ENCODE data around the gene RNF224. TPM values are rescaled to one million over a fixed set of nuclear protein-coding genes. Genes with fewer than 3 reads are reported as not detected.

RNF224 gene
- total and polyA plus RNA-seq, 2 of the 13 experiments (the other 11 are each of a cell fraction or from before 2014, with no cell fraction given), result 0.09 TPM; not detected in 1

GRCh38 chr9:137255448-137256114 is 28.3 kb downstream of the RNF224 start (continued):
- no peak for TF ChIP-seq THAP9 (CRISPR knock-in tag; IDR thresholded peaks at IDR 0.05; ENCODE audit: borderline replicate concordance)
- TF ChIP-seq ZBTB4 (CRISPR knock-in tag; IDR thresholded peaks at IDR 0.05; ENCODE audit: borderline replicate concordance), result no peak
- peak; percentile 38; the same call in 1 of the 2 replicates for TF ChIP-seq ZNF788 (CRISPR knock-in tag; IDR thresholded peaks at IDR 0.05; ENCODE audit: borderline replicate concordance)
- 0 out of 2 replicates have a peak, but pooled peaks have one; percentile 21 for TF ChIP-seq MEF2D (CRISPR knock-in tag; IDR thresholded peaks at IDR 0.05)
- TF ChIP-seq ZNF704 (CRISPR knock-in tag; IDR thresholded peaks at IDR 0.05; ENCODE audit: borderline replicate concordance), result no peak
- 0 out of 2 replicates have a peak, but pooled peaks have one; percentile 17 for TF ChIP-seq KLF6 (CRISPR knock-in tag; IDR thresholded peaks at IDR 0.05)
- no peak for TF ChIP-seq ZNF629 (CRISPR knock-in tag; conservative IDR thresholded peaks at IDR 0.05)
- no peak for TF ChIP-seq NFE2 (CRISPR knock-in tag; IDR thresholded peaks at IDR 0.05)
- TF ChIP-seq ZSCAN25 (CRISPR knock-in tag; IDR thresholded peaks at IDR 0.05), result no peak
- no peak for TF ChIP-seq BCL6 (CRISPR knock-in tag; IDR thresholded peaks at IDR 0.05)
- no peak for TF ChIP-seq RFX1 (IDR thresholded peaks at IDR 0.05)
- peak; percentile 28 for TF ChIP-seq RBM39 (IDR thresholded peaks at IDR 0.05; ENCODE audit: low read depth, low read length, poor library complexity, severe bottlenecking)
- no peak for TF ChIP-seq HES4 (CRISPR knock-in tag; IDR thresholded peaks at IDR 0.05; ENCODE audit: borderline replicate concordance)
- peak; percentile 95 for TF ChIP-seq KDM5A (IDR thresholded peaks at IDR 0.05; ENCODE audit: borderline replicate concordance, low read length)
- TF ChIP-seq ZNF773 (CRISPR knock-in tag; IDR thresholded peaks at IDR 0.05; ENCODE audit: borderline replicate concordance), result no peak
- TF ChIP-seq NKX3-1 (CRISPR knock-in tag; IDR thresholded peaks at IDR 0.05), result no peak
- no peak for TF ChIP-seq MBNL3 (CRISPR knock-in tag; conservative IDR thresholded peaks at IDR 0.05)
- TF ChIP-seq MYPOP (CRISPR knock-in tag; IDR thresholded peaks at IDR 0.05), result no peak
- no peak for TF ChIP-seq ETV6 (CRISPR knock-in tag; conservative IDR thresholded peaks at IDR 0.05)
- no peak for TF ChIP-seq PBX3 (CRISPR knock-in tag; IDR thresholded peaks at IDR 0.05; ENCODE audit: borderline replicate concordance)
